Measurements from ENCODE around the gene BCL11A. TPM values are rescaled to one million over a fixed set of nuclear protein-coding genes. Genes with fewer than 3 reads are reported as not detected.

The BCL11A gene
- total RNA-seq, 4 donors from 2014 or later: 0.22 TPM; not detected in 3

DNA sequence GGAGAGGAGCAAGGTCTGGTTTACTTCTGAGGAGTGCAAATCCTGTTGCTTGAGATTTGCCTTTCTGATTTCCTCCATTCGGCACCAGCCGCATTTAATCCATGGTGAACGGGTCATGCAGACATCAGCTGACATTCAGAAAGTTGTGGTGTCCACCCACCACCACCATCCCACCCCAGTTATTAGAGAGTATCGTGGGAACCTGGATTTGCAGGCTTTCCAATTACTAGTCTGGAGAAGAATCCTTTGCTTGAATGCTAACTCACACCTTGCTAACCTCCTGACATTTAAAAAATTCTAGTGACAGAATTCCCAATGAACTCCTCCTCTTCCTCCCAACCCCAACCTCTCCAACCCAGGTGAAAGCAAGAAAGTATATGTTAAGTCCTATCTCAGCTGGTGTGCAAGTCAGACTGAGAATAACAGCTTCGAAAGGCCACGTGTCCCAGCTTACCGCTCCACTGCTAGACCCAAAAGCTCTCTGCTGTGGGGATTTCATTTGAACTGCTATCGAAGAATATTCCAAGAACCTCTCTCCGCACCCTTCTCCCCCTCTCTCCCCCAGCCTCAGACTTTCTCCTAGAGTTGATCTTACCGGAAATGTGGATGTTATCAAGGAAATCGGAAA lies 17.7 kb downstream of the BCL11A start:
- TF ChIP-seq, protein P1, sequence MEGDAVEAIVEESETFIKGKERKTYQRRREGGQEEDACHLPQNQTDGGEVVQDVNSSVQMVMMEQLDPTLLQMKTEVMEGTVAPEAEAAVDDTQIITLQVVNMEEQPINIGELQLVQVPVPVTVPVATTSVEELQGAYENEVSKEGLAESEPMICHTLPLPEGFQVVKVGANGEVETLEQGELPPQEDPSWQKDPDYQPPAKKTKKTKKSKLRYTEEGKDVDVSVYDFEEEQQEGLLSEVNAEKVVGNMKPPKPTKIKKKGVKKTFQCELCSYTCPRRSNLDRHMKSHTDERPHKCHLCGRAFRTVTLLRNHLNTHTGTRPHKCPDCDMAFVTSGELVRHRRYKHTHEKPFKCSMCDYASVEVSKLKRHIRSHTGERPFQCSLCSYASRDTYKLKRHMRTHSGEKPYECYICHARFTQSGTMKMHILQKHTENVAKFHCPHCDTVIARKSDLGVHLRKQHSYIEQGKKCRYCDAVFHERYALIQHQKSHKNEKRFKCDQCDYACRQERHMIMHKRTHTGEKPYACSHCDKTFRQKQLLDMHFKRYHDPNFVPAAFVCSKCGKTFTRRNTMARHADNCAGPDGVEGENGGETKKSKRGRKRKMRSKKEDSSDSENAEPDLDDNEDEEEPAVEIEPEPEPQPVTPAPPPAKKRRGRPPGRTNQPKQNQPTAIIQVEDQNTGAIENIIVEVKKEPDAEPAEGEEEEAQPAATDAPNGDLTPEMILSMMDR (IDR thresholded peaks at IDR 0.05): no peak
- TF ChIP-seq EP300 (IDR thresholded peaks at IDR 0.05) (no peak), POLR2A (IDR thresholded peaks at IDR 0.05) (no peak)
- 86 to 88% methylated on average over 11 of the region's 11 CpGs for WGBS, 2 donors
- H3K4me1 ChIP-seq: no peaks in the 10 kb centered on the region
- no peak for DNase-seq (ENCODE audit: low spot score in 2 of 2)
- H3K9me3 ChIP-seq: no peaks in the 10 kb centered on the region
- H3K27me3 ChIP-seq: peaks cover 0 to 93% of the 10 kb centered on the region in 2 donors
- no peak overlapping the region for H3K4me3 ChIP-seq
- no peaks in the 10 kb centered on the region for H3K36me3 ChIP-seq
- no peak overlapping the region for H3K27ac ChIP-seq

DNA sequence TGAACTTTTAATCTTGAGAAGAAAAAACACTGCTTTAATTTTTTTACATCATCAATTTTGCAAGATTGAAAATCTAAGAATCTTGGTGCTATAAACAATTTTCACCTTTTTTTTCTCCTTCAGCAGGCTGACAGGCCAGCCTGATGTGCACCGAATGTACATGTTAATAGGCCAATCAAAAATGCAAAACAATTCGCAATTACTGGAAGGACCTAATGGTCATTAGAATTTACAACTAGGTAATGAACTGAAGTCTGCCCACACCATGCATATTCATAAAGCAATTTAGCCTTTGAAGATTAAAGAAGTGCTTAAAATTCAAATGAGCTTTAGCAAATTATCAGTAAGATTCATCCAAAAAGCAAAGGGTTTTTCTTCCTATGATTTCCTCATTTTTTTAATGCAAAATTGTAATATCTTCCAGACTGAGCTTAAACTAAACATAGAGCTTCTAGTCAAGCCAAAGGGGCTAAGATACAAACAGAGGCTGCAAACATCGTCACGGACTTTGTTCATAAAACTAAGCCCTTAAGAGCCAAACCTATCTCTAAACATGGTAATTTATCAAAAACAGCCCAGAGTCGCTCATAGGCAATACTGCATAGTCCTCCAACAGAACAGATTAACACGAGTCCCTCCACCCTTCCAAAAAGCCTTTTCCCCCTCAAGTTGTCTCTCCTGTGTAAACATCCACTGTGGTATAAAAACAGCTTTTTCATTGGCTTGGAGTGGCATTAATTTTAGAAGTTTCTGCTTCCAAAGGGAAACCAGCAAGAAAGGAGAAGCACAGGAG lies 18.4 kb downstream of the BCL11A start:
- TF ChIP-seq EP300 (IDR thresholded peaks at IDR 0.05) (no peak), POLR2A (IDR thresholded peaks at IDR 0.05) (no peak)
- TF ChIP-seq, protein P1 (IDR thresholded peaks at IDR 0.05): no peak
- Histone ChIP-seq H3K4me3 (no peak overlapping the region), H3K4me1 (no peaks in the 10 kb centered on the region), H3K27ac (no peak overlapping the region), H3K36me3 (no peaks in the 10 kb centered on the region), H3K9me3 (no peaks in the 10 kb centered on the region), H3K27me3 (peaks cover 0 to 91% of the 10 kb centered on the region in 2 donors)
- WGBS, 2 donors: 85 to 86% methylated on average over 6 of the region's 6 CpGs
- DNase-seq (ENCODE audit: low spot score in 2 of 2): no peak

DNA sequence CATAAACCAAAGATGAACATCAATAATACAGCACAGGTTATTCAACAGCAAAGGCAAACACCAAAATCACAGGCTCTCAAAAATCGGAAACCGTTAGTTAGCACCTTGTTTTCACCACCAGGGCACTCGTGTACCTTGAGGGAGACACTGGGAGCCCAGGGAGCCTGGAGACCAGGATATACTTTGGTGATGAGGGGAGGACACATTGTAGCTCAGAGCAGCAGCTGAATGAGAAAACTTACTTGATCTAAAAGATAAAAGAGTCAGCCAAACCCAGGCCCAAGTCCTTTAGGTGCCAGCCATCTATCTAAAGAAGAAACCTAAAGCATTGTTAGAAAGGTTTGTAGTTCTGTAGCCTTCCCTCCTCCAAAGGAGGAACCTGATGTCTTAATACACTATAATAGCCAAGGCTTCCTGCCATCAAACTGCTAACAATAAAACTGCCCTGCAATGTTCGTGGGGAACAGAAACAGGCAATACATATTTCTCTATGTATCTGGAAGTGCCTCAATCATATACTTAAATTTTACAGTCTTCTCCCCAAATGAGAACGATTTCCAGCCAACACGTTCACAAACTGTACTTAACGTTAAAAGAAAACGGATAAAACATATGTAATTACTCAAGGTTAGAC lies 19.3 kb downstream of the BCL11A start:
- H3K9me3 ChIP-seq: no peaks in the 10 kb centered on the region
- no peaks in the 10 kb centered on the region for H3K4me1 ChIP-seq
- peaks cover 0 to 91% of the 10 kb centered on the region in 2 donors for H3K27me3 ChIP-seq
- no peaks in the 10 kb centered on the region for H3K36me3 ChIP-seq
- TF ChIP-seq POLR2A (IDR thresholded peaks at IDR 0.05) (no peak), EP300 (IDR thresholded peaks at IDR 0.05) (no peak)
- TF ChIP-seq, protein P1 (IDR thresholded peaks at IDR 0.05): no peak
- 65 to 67% methylated on average over 8 of the region's 8 CpGs for WGBS, 2 donors
- no peak overlapping the region for H3K27ac ChIP-seq
- no peak overlapping the region for H3K4me3 ChIP-seq
- DNase-seq (ENCODE audit: low spot score in 2 of 2): no peak

DNA sequence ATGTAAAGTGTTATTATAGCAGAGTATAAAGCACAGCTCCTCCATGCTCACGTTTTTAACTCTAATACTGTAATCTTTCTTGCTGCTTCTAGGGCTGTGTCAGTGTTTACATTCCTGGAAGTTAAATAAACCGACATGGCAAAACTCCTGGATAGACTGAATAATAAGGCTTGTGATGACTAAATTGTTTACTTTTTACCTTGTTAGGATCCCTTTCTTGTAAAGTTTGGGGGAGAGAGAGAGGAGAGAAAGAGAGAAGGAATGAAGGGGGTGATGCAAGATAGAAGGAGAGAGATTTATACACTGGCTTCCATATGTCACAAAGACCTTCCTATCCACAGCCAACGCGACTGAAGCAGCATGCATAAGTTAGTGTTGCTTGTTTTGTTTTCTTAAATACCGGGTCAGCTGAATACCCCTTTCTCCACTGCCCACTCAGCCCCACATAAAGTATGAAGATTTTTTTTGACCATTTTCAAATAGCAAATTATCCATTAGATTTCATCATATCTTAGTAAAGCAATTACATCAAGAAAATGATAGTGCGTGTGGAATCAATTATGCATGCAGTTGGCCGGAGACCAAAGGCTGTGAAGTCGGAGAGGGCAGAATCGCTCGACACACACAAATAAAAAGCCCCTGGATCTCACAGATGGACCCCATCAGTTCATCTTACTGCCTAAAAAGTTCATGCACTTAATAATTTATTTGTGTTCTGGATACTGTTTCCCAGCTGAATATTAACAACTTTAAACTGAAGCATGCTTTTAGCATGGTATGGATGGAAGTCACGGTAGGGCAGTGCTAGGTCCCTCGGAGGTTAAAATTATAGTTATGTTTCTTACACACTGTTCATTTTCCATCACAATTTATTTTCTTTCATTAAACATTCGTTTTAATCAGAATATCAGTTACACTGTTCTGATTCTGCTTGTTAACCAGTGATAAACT lies 20.1 kb downstream of the BCL11A start:
- H3K4me3 ChIP-seq: no peak overlapping the region
- H3K9me3 ChIP-seq: no peaks in the 10 kb centered on the region
- no peak overlapping the region for H3K27ac ChIP-seq
- H3K4me1 ChIP-seq: no peaks in the 10 kb centered on the region
- TF ChIP-seq, protein P1 (IDR thresholded peaks at IDR 0.05): no peak
- no peaks in the 10 kb centered on the region for H3K36me3 ChIP-seq
- 35 to 37% methylated on average over 13 of the region's 13 CpGs for WGBS, 2 donors
- H3K27me3 ChIP-seq: peaks cover 0 to 92% of the 10 kb centered on the region in 2 donors
- no peak for DNase-seq (ENCODE audit: low spot score in 2 of 2)
